CD4-positive, alpha-beta memory T cell (primary cell): Measurements from ENCODE around the gene ARL17B. TPM values are rescaled to one million over a fixed set of nuclear protein-coding genes. Genes with fewer than 3 reads are reported as not detected.
"Not testable (repeated sequence)": the region's sequence is repeated elsewhere in the genome, so short reads cannot be mapped to it uniquely, and the experiment has no call there.

Source experiments
- CTCF ChIA-PET: fragments of 350-600 bp; sonication (Branson Sonifier 250); formaldehyde crosslinking; loops from one replicate; lab custom pipeline; 2021; ENCODE audit warnings: inconsistent platforms; ENCODE audit not compliant: partially characterized antibody; lab: Charles Lee
- POLR2A ChIA-PET: fragments of 350-600 bp; sonication (Branson Sonifier 250); formaldehyde crosslinking; loops from one replicate; lab custom pipeline; 2021; ENCODE audit not compliant: partially characterized antibody; lab: Charles Lee
- DNase-seq, 5 donors: peaks; one replicate each; pipeline versions ENCODE4 v3.0.0 to v3.0.0-alpha.2; 2020 to 2022; ENCODE audit warnings: mixed read lengths in 1 of 5
- H3K27ac ChIP-seq: one replicate; pipeline ENCODE4 v1.7.0; 2013; ENCODE audit warnings: low read depth, low read length
- H3K27me3 ChIP-seq: 2 replicates; pipeline ENCODE4 v1.7.0; 2013; ENCODE audit warnings: mild to moderate bottlenecking, low read length, moderate library complexity; ENCODE audit not compliant: insufficient read depth
- H3K36me3 ChIP-seq: 2 replicates; pipeline ENCODE4 v1.7.0; 2013; ENCODE audit warnings: mild to moderate bottlenecking, low read length, moderate library complexity; ENCODE audit not compliant: insufficient read depth
- H3K4me1 ChIP-seq: 2 replicates; pipeline ENCODE4 v1.7.0; 2013; ENCODE audit warnings: mild to moderate bottlenecking, low read length, moderate library complexity; ENCODE audit not compliant: insufficient read depth
- H3K4me3 ChIP-seq, 2 donors: one replicate each; pipeline ENCODE4 v1.7.0; 2013; ENCODE audit warnings: low read length in 2 of 2, mild to moderate bottlenecking in 1 of 2
- H3K9me3 ChIP-seq, 2 donors: one replicate each; pipeline ENCODE4 v1.7.0; 2013; ENCODE audit warnings: low read length in 2 of 2, control low read depth in 1 of 2; ENCODE audit not compliant: control insufficient read depth in 1 of 2
- H3K27ac Mint-ChIP-seq, 7 donors: one replicate each; pipeline ENCODE4 v1.8.0; 2020 to 2021; ENCODE audit warnings: mixed read lengths in 7 of 7, mild to moderate bottlenecking in 6 of 7, inconsistent platforms in 3 of 7, moderate library complexity in 3 of 7
- H3K27me3 Mint-ChIP-seq, 2 donors: one replicate each; pipeline ENCODE4 v1.8.0; 2020 to 2021; ENCODE audit warnings: mixed read lengths in 2 of 2
- H3K36me3 Mint-ChIP-seq, 2 donors: one replicate each; pipeline ENCODE4 v1.8.0; 2020 to 2021; ENCODE audit warnings: mixed read lengths in 2 of 2, inconsistent platforms in 1 of 2, mild to moderate bottlenecking in 1 of 2
- H3K4me1 Mint-ChIP-seq, 4 donors: one replicate each; pipeline ENCODE4 v1.8.0; 2020 to 2021; ENCODE audit warnings: mixed read lengths in 4 of 4, mild to moderate bottlenecking in 1 of 4
- H3K4me3 Mint-ChIP-seq, 8 donors: one replicate each; pipeline ENCODE4 v1.8.0; 2020 to 2021; ENCODE audit warnings: mixed read lengths in 8 of 8, mild to moderate bottlenecking in 7 of 8, moderate library complexity in 6 of 8, inconsistent platforms in 3 of 8
- H3K9me3 Mint-ChIP-seq, 8 donors: one replicate each; pipeline ENCODE4 v1.8.0; 2020 to 2021; ENCODE audit warnings: mixed read lengths in 8 of 8, mild to moderate bottlenecking in 5 of 8, inconsistent platforms in 3 of 8, moderate library complexity in 1 of 8
- intact Hi-C: fragments of 100-400 bp; cut with micrococcal nuclease; formaldehyde crosslinking; loops from one replicate; pipeline ENCODE4 v1.15.1; 2023
- polyA plus RNA-seq, 2 donors: library from polyadenylated mRNA; unstranded; fragments of 300-500 nt; fragmentation: Illumina TruSeq; gene quantifications; one replicate each; pipeline ENCODE4 v1.2.3, GENCODE V29; 2021
- total RNA-seq, 2 experiments: library from RNA; stranded (reverse); gene quantifications; one replicate each; pipeline ENCODE4 v1.2.3, GENCODE V29; 2021

Gene ARL17B
- total and polyA plus RNA-seq, 4 experiments from 2014 or later = 31.6 to 40.2 (median 37.5) TPM

DNA sequence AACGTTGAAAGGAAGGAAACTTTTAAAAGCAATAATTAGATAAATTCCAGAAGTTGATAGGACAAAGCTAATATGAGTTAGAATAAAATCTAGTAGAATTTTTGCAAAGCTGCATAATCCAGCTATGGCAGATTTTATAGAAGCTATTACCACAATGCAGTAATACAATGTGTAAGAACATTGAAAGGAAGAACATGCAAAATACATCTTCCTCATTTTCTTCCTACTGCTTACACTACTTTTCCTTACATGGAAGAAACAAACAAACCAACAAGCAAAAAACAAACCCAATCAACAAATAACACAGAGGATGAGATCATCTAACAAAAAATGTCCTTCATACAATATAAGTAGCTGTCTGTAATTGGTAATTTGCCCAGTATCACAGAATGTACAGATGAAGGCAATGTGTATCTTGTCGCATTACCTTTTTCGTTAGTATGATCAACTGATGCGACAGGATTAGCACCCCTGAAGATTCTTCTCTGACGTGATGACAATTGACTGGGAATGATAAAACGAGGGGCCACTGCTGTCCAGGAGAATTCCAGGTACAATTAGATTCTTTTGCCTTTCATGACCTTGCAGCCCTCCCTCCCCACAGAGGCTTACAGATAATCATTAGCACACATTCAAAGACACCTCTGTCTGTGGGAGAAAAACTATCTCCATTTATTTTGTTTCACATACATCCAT is 87.9 kb downstream of the ARL17B start:
- DNase-seq = no peak
- Histone ChIP-seq H3K27me3 (no peaks in the 10 kb centered on the region), H3K4me1 (no peaks in the 10 kb centered on the region), H3K9me3 (no peaks in the 10 kb centered on the region), H3K27ac (no peak overlapping the region), H3K36me3 (no peaks in the 10 kb centered on the region), H3K4me3 (no peak overlapping the region)
- Mint-ChIP-seq H3K4me3 (no peak overlapping the region), H3K36me3 (no peaks in the 10 kb centered on the region), H3K9me3 (no peaks in the 10 kb centered on the region), H3K27ac (no peak overlapping the region), H3K4me1 (peaks cover 0 to 5% (median 0%) of the 10 kb centered on the region in 4 donors), H3K27me3 (peaks cover 3% of the 10 kb centered on the region in 2 donors)
- ChIA-PET POLR2A (no interaction called here), CTCF (interaction anchor here (0.6 to 1.5 kb wide), 2 partner anchors 13 to 15 kb away, joined by 4 read pairs; no protein-coding TSS in a partner anchor)
- intact Hi-C loops = no loop called here

DNA sequence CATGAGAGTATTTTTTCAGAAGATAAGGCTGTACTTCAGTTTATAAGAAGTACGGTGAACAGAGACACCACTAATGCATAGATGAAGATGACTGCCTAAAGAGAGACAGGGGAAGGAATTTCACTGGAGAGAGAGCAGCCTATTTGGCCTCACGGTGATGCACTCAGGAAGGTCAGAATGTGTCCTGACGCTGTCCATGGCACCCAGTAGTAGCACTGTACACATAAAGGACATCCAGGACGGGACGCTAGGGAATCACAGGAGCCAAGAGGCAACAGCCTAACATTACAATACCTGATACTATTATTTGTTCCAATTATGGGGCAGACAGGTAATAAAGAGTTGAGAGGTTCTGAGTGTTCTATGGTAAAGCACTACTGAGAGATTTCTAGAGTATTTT is 91.5 kb downstream of the ARL17B start:
- Mint-ChIP-seq H3K27ac (no peak overlapping the region), H3K9me3 (no peaks in the 10 kb centered on the region), H3K4me3 (no peak overlapping the region), H3K27me3 (peaks cover 2 to 10% of the 10 kb centered on the region in 2 donors), H3K36me3 (peaks cover 0 to 7% of the 10 kb centered on the region in 2 donors), H3K4me1 (peaks cover 10 to 29% (median 22%) of the 10 kb centered on the region in 4 donors)
- POLR2A ChIA-PET = no interaction called here
- CTCF ChIA-PET = interaction anchor here (1.5 kb wide), 1 partner anchor 17 kb away, joined by 4 read pairs; no protein-coding TSS in a partner anchor
- Histone ChIP-seq H3K27ac (no peak overlapping the region), H3K4me1 (peaks cover 20% of the 10 kb centered on the region), H3K36me3 (no peaks in the 10 kb centered on the region), H3K9me3 (no peaks in the 10 kb centered on the region), H3K4me3 (no peak overlapping the region), H3K27me3 (no peaks in the 10 kb centered on the region)
- DNase-seq = no peak
- intact Hi-C loops = no loop called here

DNA sequence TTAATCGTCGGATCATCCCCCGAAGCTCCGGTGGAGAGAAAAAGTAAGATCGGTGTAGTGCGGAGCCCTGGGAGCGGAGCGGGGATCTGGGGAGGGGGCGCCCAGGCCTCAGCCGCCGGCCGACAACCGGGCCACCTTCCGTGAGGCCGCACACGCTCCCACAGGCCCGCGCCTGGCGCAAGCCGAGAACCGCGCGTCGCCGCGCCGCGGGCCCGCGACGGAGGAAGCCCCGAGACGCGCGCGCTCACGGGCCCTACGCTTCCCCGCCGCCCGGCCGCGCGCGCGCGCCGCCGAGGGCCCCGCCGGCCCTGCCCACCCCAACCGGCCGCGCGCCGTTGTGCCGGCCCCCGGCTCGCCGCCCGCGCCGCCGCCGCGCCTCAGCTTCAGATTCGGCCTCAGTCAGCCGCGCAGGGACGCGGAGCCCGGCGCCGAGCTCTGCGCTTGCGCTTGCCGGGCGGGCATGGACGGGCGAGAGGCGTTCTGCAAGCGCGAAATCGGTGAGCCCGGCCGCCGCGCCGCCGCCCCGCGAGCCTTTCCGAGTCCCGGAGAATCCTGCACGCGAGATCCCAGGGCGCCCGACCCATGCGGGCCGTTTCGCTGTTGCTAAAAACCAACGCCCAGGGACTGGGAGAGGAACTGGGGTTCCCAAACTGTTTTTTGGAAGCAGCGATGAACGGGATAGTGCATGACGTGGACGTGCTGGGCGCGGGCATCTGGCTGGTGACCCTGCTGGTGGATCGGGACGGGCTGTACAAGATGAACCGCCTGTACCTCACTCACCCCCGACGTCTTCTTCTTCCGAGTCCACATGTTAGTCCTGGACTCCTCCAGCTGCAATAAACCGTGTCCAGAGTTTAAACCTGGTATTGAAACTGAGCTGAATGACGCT is 94.7 kb downstream of the ARL17B start:
- peaks cover 20 to 41% (median 32%) of the 10 kb centered on the region in 4 donors for H3K4me1 Mint-ChIP-seq
- ChIA-PET POLR2A (interaction anchor here (1.2 to 2.9 kb wide), 3 partner anchors 10 to 681 kb away, joined by 4 to 10 read pairs (median 5); partner anchors contain the start of gene KANSL1), CTCF (interaction anchor here (0.6 to 2.0 kb wide), 3 partner anchors 13 to 58 kb away, joined by 3 to 5 read pairs (median 3); no protein-coding TSS in a partner anchor)
- no peaks in the 10 kb centered on the region for H3K9me3 Mint-ChIP-seq
- peak; percentile 57 to 86 (median 83) for DNase-seq
- Histone ChIP-seq H3K4me3 (peak overlapping the region; percentile 57 to 85), H3K9me3 (no peaks in the 10 kb centered on the region), H3K27ac (peak overlapping the region; percentile 60), H3K27me3 (no peaks in the 10 kb centered on the region), H3K4me1 (peaks cover 33% of the 10 kb centered on the region), H3K36me3 (no peaks in the 10 kb centered on the region)
- peak overlapping the region; percentile 82 to 95 (median 92) for H3K27ac Mint-ChIP-seq
- peaks cover 2 to 10% of the 10 kb centered on the region in 2 donors for H3K27me3 Mint-ChIP-seq
- intact Hi-C loops = no loop called here
- H3K36me3 Mint-ChIP-seq = peaks cover 0 to 9% of the 10 kb centered on the region in 2 donors
- H3K4me3 Mint-ChIP-seq = peak overlapping the region; percentile 90 to 95 (median 94)

DNA sequence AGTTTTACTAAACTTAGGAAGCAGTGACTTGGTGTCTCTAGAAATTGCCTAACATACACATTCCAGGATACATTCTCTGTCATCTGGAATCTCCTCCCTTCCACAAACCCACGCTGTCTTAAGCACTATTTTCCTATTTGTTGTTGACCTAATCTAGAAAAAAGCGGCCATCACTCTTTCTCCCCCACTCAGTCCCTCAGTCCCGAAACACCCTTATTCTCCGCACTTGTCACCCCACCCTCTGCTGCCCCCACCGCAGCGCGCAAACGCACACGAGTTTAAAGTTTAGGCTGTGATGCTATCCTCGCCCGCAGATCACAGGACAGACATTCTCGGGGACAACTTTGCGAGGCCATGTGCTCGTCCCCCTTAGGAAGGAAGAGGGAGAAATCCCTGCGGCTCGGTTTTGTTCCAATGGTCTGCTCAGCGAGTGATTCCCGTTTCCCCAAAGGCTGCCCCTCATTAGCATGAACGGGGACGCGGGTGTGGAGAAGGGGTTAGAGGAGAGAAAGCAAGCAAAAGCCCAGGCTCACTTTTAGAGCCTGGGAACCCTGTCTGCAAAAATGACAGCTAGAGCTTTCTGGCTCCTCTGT is 95.4 kb downstream of the ARL17B start:
- H3K36me3 ChIP-seq, DNase-seq, H3K27me3 Mint-ChIP-seq, H3K9me3 Mint-ChIP-seq, H3K9me3 ChIP-seq, H3K27me3 ChIP-seq, intact Hi-C loops, H3K36me3 Mint-ChIP-seq: not testable (repeated sequence)
- Histone ChIP-seq H3K4me1 (peaks cover 33% of the 10 kb centered on the region), H3K4me3 (peak overlapping the region; percentile 37 to 57), H3K27ac (peak overlapping the region; percentile 58)
- CTCF ChIA-PET = interaction anchor here (1.0 to 1.2 kb wide), 2 partner anchors 53 to 55 kb away, joined by 3 read pairs; no protein-coding TSS in a partner anchor
- POLR2A ChIA-PET = interaction anchor here (2.9 kb wide), 1 partner anchor 11 kb away, joined by 10 read pairs; no protein-coding TSS in a partner anchor
- Mint-ChIP-seq H3K27ac (peak overlapping the region; percentile 51 to 95 (median 90)), H3K4me3 (peak overlapping the region; percentile 79 to 95 (median 92)), H3K4me1 (peaks cover 20 to 41% (median 32%) of the 10 kb centered on the region in 4 donors)

DNA sequence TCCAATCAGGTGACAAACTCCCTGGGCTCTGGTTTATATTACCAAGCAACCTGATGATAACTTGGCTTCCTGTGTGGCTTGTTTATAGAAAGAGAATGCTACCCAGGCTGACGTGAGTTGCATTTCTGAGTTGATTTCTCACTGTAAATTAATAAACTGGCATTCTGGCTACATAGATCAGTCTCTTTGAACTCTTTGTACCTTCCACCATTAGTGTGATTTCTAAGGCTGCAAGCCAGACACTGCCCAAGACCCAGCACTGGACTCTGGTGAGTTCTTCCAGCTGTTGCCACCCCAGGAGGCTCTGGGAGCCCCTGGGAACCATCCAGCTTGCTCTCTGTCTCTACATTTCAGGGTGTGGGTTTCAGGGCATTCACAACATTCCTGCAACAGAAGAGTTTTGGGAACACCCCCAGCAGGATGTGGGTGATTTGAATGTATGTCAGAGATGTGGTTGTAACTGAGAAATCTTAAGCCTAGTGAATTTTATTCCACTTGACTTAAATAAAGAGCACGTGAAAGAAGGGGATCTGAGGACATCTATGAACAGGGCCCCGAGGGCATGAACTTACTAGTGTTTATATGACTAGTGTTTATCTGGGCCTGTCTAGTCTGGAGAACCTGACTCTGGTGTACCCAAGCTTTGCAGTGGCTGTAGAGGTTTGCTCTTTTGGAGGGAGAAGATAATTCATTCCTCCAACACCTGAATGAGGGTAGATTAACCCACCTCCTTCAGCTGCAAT is 96.9 kb downstream of the ARL17B start:
- peak overlapping the region; percentile 18 for H3K27ac ChIP-seq
- Mint-ChIP-seq H3K9me3 (no peaks in the 10 kb centered on the region), H3K27me3 (peaks cover 2 to 16% of the 10 kb centered on the region in 2 donors), H3K27ac (peak overlapping the region; percentile 66 to 96 (median 90)), H3K4me1 (peaks cover 22 to 48% (median 35%) of the 10 kb centered on the region in 4 donors), H3K36me3 (peaks cover 0 to 15% of the 10 kb centered on the region in 2 donors), H3K4me3 (peak overlapping the region; percentile 37 to 92 (median 66))
- H3K36me3 ChIP-seq = no peaks in the 10 kb centered on the region
- no peaks in the 10 kb centered on the region for H3K9me3 ChIP-seq
- intact Hi-C loops = no loop called here
- POLR2A ChIA-PET = interaction anchor here (0.6 to 2.9 kb wide), 5 partner anchors 12 to 262 kb away, joined by 3 to 10 read pairs (median 3); partner anchors contain the start of gene KANSL1
- H3K27me3 ChIP-seq = no peaks in the 10 kb centered on the region
- H3K4me1 ChIP-seq = peaks cover 33% of the 10 kb centered on the region
- H3K4me3 ChIP-seq = no peak overlapping the region
- DNase-seq = peak; percentile 53 to 66 (median 60)
- CTCF ChIA-PET = interaction anchor here (1.2 to 1.6 kb wide), 2 partner anchors 22 to 54 kb away, joined by 3 to 4 read pairs; no protein-coding TSS in a partner anchor

DNA sequence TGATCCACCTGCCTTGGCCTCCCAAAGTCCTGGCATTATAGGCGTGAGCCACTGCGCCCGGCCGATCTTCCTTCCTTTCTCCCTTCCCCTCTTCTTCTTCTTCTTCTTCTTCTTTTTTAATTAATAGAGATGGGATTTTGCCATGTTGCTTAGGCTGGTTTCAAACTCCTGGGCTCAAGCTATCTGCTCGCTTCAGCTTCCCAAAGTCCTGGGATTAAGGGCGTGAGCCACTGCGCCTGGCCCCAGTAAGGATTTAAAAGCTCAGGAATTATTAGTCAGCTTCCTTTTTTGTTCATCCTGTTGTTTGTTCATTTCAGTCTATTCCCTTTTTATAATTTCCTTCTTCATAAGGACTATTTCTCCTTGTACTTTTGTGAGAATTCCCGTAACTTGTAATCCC is 99.3 kb downstream of the ARL17B start:
- peak overlapping the region in 2 of 8 donors; percentile 0 to 52 for H3K4me3 Mint-ChIP-seq
- intact Hi-C loops = no loop called here

More for the DNA sequence above, 99.3 kb downstream of the ARL17B start:
- H3K27me3 Mint-ChIP-seq = peaks cover 2 to 12% of the 10 kb centered on the region in 2 donors
- no peak overlapping the region for H3K27ac ChIP-seq
- POLR2A ChIA-PET = no interaction called here
- no peak for DNase-seq
- no peaks in the 10 kb centered on the region for H3K9me3 ChIP-seq
- H3K4me1 ChIP-seq = peaks cover 27% of the 10 kb centered on the region
- H3K36me3 Mint-ChIP-seq = peaks cover 0 to 12% of the 10 kb centered on the region in 2 donors
- H3K9me3 Mint-ChIP-seq = no peaks in the 10 kb centered on the region
- CTCF ChIA-PET = interaction anchor here (1.2 kb wide), 2 partner anchors 10 to 49 kb away, joined by 3 read pairs; no protein-coding TSS in a partner anchor
- H3K36me3 ChIP-seq = no peaks in the 10 kb centered on the region
- no peak overlapping the region for H3K4me3 ChIP-seq
- H3K27me3 ChIP-seq = no peaks in the 10 kb centered on the region
- peak overlapping the region in 1 of 7 donors; percentile 48 for H3K27ac Mint-ChIP-seq
- peaks cover 18 to 36% (median 28%) of the 10 kb centered on the region in 4 donors for H3K4me1 Mint-ChIP-seq
